K562 (cell line): ENCODE data around the gene ARAP1. TPM values are rescaled to one million over a fixed set of nuclear protein-coding genes. Genes with fewer than 3 reads are reported as not detected.

Experiments
- ATAC-seq: fragments of 200-7000 bp; cut with Tn5 transposase; 3 replicates; pipeline ENCODE4 v1.9.1; 2020; ENCODE audit warnings: moderate library complexity
- BruUV-seq: library from RNA; stranded (reverse); fragments of 400-500 nt; replicated peaks from 2 replicates; lab custom pipeline; 2021; lab: Mats Ljungman, UMichigan
- CTCF ChIA-PET: fragments of 300-600 bp; formaldehyde crosslinking; extraction: SDS; loops from one replicate; lab custom pipeline; 2021; ENCODE audit warnings: low intra/inter-chr PET ratio; lab: Yijun Ruan, JAX
- POLR2A ChIA-PET: fragments of 300-600, 350-650 bp; sonication (Branson Sonifier 250); formaldehyde crosslinking; extraction: SDS; loops from one replicate; lab custom pipeline; 2021; ENCODE audit warnings: antibody characterized with exemption, inconsistent platforms; lab: Yijun Ruan, JAX
- DNase-seq, 4 experiments: peaks; one replicate each; pipeline versions ENCODE4 v3.0.0 to v3.0.0-alpha.2; 2011 to 2018; ENCODE audit warnings: low spot score in 3 of 4, mixed read lengths in 3 of 4; ENCODE audit errors: extremely low read depth in 1 of 4
- FAIRE-seq: peaks from 2 replicates; lab custom pipeline; 2011; peaks lifted over from hg19 to GRCh38; lab: Jason Lieb, UNC
- H2AFZ ChIP-seq: 2 replicates; pipeline ENCODE4 v1.6.0; 2011; ENCODE audit warnings: low read depth, low read length, control low read depth, inconsistent platforms
- H3K27ac ChIP-seq: fragments of 200-600 bp; 3 replicates; pipeline ENCODE4 v1.8.0; 2011; ENCODE audit warnings: low read depth, mild to moderate bottlenecking, control low read depth, inconsistent platforms, low read length, moderate library complexity, mixed read lengths; ENCODE audit errors: extremely low read depth
- H3K27me3 ChIP-seq, 2 experiments: fragments of 300-600 bp in 1 of 2; 2 replicates in 1 of 2; 3 replicates in 1 of 2; pipeline versions ENCODE4 v1.6.0 to v1.8.0; 2011; ENCODE audit warnings: inconsistent platforms in 2 of 2, low read length in 2 of 2, mild to moderate bottlenecking in 1 of 2, mixed read lengths in 1 of 2, moderate library complexity in 1 of 2; ENCODE audit not compliant: control insufficient read depth in 2 of 2, insufficient read depth in 2 of 2
- H3K36me3 ChIP-seq: fragments of 300-600 bp; 3 replicates; pipeline ENCODE4 v1.8.0; 2011; ENCODE audit warnings: mild to moderate bottlenecking, low read length, inconsistent platforms; ENCODE audit not compliant: control insufficient read depth, insufficient read depth
- H3K4me1 ChIP-seq, 2 experiments: fragments of 200-600 bp in 1 of 2; replicated peaks in 1 of 2; 2 replicates in 1 of 2; 3 replicates in 1 of 2; pipeline versions ENCODE4 v1.5.1 to v1.8.0; 2011; ENCODE audit warnings: inconsistent platforms in 2 of 2, low read length in 2 of 2, mild to moderate bottlenecking in 1 of 2, mixed read lengths in 1 of 2, moderate library complexity in 1 of 2; ENCODE audit not compliant: control insufficient read depth in 2 of 2, insufficient read depth in 2 of 2
- H3K4me2 ChIP-seq: 2 replicates; pipeline ENCODE4 v1.6.1; 2011; ENCODE audit warnings: low read length, control low read depth, inconsistent platforms, mixed read lengths; ENCODE audit not compliant: insufficient read depth
- H3K4me3 ChIP-seq: fragments of 200-600 bp; sonication (generic), shearing (Covaris generic); 2 replicates; pipeline ENCODE4 v1.5.1; 2016; ENCODE audit warnings: control low read depth, inconsistent platforms
- H3K79me2 ChIP-seq: fragments of 200-600 bp; 3 replicates; pipeline ENCODE4 v1.8.0; 2011; ENCODE audit warnings: low read length, inconsistent platforms; ENCODE audit not compliant: control insufficient read depth, insufficient read depth
- H3K9ac ChIP-seq, 2 experiments: 2 replicates each; pipeline versions ENCODE4 v1.6.0 to v1.6.1; 2011; ENCODE audit warnings: low read depth in 2 of 2, low read length in 2 of 2, control low read depth in 1 of 2, inconsistent platforms in 1 of 2, mild to moderate bottlenecking in 1 of 2, mixed read lengths in 1 of 2; ENCODE audit not compliant: insufficient read depth in 1 of 2
- H3K9me1 ChIP-seq: one replicate; pipeline ENCODE4 v1.6.0; 2011; ENCODE audit warnings: inconsistent platforms, mild to moderate bottlenecking, low read length, moderate library complexity; ENCODE audit not compliant: control insufficient read depth, insufficient read depth
- H3K9me3 ChIP-seq: replicated peaks from 2 replicates; pipeline ENCODE4 v1.5.1; 2011; ENCODE audit warnings: low read depth, low read length, inconsistent platforms; ENCODE audit not compliant: control insufficient read depth, insufficient read depth
- H4K20me1 ChIP-seq: replicated peaks from 2 replicates; pipeline ENCODE4 v1.6.1; 2011; ENCODE audit warnings: low read length, inconsistent platforms, mixed read lengths; ENCODE audit not compliant: control insufficient read depth, insufficient read depth
- ERF ChIP-seq: fragments of 450-650 bp; formaldehyde crosslinking; IDR thresholded peaks from 2 replicates; pipeline ENCODE4 v1.4.0; 2020; ENCODE audit warnings: mild to moderate bottlenecking, mixed read lengths
- HEY1 ChIP-seq: fragments of 250-450 bp; sonication (Bioruptor Pico); IDR thresholded peaks from 2 replicates; pipeline ENCODE4 v1.5.0; 2020; ENCODE audit warnings: mild to moderate bottlenecking, moderate library complexity, borderline replicate concordance
- KLF1 ChIP-seq: fragments of 450-650 bp; IDR thresholded peaks from 2 replicates; pipeline ENCODE4 v1.6.1; 2016; ENCODE audit warnings: missing genetic modification characterization, missing compliant biosample characterization
- RCOR1 ChIP-seq, 2 experiments: IDR thresholded peaks; 2 replicates each; pipeline ENCODE4 v1.6.1; 2012; ENCODE audit warnings: low read depth in 2 of 2, low read length in 2 of 2, borderline replicate concordance in 1 of 2, improper control_type of control experiment in 1 of 2
- SIN3A ChIP-seq, 2 experiments: fragments of 150-350 bp in 1 of 2; IDR thresholded peaks; 2 replicates each; pipeline ENCODE4 v1.6.1; 2011 to 2016; ENCODE audit warnings: borderline replicate concordance in 2 of 2, low read depth in 2 of 2, low read length in 2 of 2, mild to moderate bottlenecking in 2 of 2, moderate library complexity in 2 of 2; ENCODE audit not compliant: control insufficient read depth in 1 of 2
- SUPT5H ChIP-seq: fragments of 450-650 bp; IDR thresholded peaks from 2 replicates; pipeline ENCODE4 v1.6.1; 2016
- TAF7 ChIP-seq: fragments of 450-650 bp; IDR thresholded peaks from 2 replicates; pipeline ENCODE4 v1.6.1; 2016; ENCODE audit warnings: missing genetic modification characterization, missing compliant biosample characterization
- YY1 ChIP-seq, 3 experiments: IDR thresholded peaks; 2 replicates each; pipeline ENCODE4 v1.6.1; 2011; ENCODE audit warnings: low read length in 2 of 3, mild to moderate bottlenecking in 2 of 3, moderate library complexity in 2 of 3, borderline replicate concordance in 1 of 3, control low read depth in 1 of 3, low read depth in 1 of 3; ENCODE audit not compliant: insufficient read depth in 3 of 3, insufficient replicate concordance in 2 of 3, control insufficient read depth in 1 of 3, insufficient read length in 1 of 3; ENCODE audit errors: extremely low read depth in 1 of 3
- ZNF24 ChIP-seq: fragments of 450-650 bp; IDR thresholded peaks from 2 replicates; pipeline ENCODE4 v1.6.1; 2016
- ZNF695 ChIP-seq: fragments of 450-650 bp; formaldehyde crosslinking; IDR thresholded peaks from 2 replicates; pipeline ENCODE4 v1.4.0; 2020; ENCODE audit warnings: mild to moderate bottlenecking, moderate library complexity
- WGBS: fragments of 100-300 bp; shearing (Covaris generic); methylation state at CpG from one replicate; pipeline ENCODE4 v1.1.6; 2016; ENCODE audit warnings: low coverage, mixed read lengths; ENCODE audit not compliant: insufficient coverage; ENCODE audit errors: missing lambda C conversion rate; 5-methylcytosine and 5-hydroxymethylcytosine counted together
- in situ Hi-C: fragments of 300-500 bp; cut with MboI; formaldehyde crosslinking; loops from 4 replicates; pipeline ENCODE4 v1.15.0; 2018; ENCODE audit warnings: inconsistent platforms, mixed read lengths
- intact Hi-C: fragments of 100-400 bp; cut with micrococcal nuclease; formaldehyde crosslinking; loops from 2 replicates; pipeline ENCODE4 v1.14.2; 2022
- polyA plus RNA-seq, 8 experiments: library from polyadenylated mRNA; depleted of rRNA in 4 of 8; stranded (reverse) in 5 of 8; unstranded in 3 of 8; fragments of >200 nt; fragmentation: Nextera tagmentation in 2 of 8; fragmentation: Illumina TruSeq in 1 of 8; extraction: Ambion mirVana in 2 of 8; extraction: Trizol in 1 of 8; gene quantifications; 2 replicates each; pipeline versions ENCODE4 v1.2.1 to v1.2.3, GENCODE V29; 2011 to 2014; ENCODE audit warnings: inconsistent platforms in 1 of 8, missing spikeins in 1 of 8
- total RNA-seq, 7 experiments: library from RNA; depleted of rRNA in 6 of 7; stranded (reverse); fragments of >200 nt in 6 of 7; fragmentation: Illumina TruSeq in 2 of 7; extraction: Trizol in 2 of 7; gene quantifications; 2 replicates each; pipeline versions ENCODE4 v1.2.1 to v1.2.3, GENCODE V29; 2011 to 2021; ENCODE audit warnings: low replicate concordance in 1 of 7
- TF ChIP-seq, protein P1 (sequence below): sonication (generic); formaldehyde crosslinking; IDR thresholded peaks from 2 replicates; pipeline ENCODE4 v1.8.1; 2023; ENCODE audit warnings: mild to moderate bottlenecking, missing genetic modification reagents
- TF ChIP-seq, protein P2 (sequence below): fragments of 250-450 bp; sonication (Bioruptor Pico); IDR thresholded peaks from 2 replicates; pipeline ENCODE4 v1.4.0; 2020
- TF ChIP-seq, protein P3 (sequence below): sonication (generic); formaldehyde crosslinking; IDR thresholded peaks from 2 replicates; pipeline ENCODE4 v1.9.0; 2022; ENCODE audit warnings: mild to moderate bottlenecking, missing genetic modification reagents
- TF ChIP-seq, protein P4 (sequence below), 2 experiments: fragments of 450-650 bp in 1 of 2; sonication (generic) in 1 of 2; formaldehyde crosslinking in 1 of 2; IDR thresholded peaks in 1 of 2; conservative IDR thresholded peaks in 1 of 2; 2 replicates each; pipeline versions ENCODE4 v1.6.1 to v1.8.1; 2016 to 2023; ENCODE audit warnings: mild to moderate bottlenecking in 2 of 2, moderate library complexity in 2 of 2, inconsistent platforms in 1 of 2, missing genetic modification reagents in 1 of 2

ARAP1 gene
- total and polyA plus RNA-seq, 9 of the 15 experiments (the other 6 are each of a cell fraction or from before 2014, with no cell fraction given): 0.23 to 67.0 (median 24.6) TPM

DNA sequence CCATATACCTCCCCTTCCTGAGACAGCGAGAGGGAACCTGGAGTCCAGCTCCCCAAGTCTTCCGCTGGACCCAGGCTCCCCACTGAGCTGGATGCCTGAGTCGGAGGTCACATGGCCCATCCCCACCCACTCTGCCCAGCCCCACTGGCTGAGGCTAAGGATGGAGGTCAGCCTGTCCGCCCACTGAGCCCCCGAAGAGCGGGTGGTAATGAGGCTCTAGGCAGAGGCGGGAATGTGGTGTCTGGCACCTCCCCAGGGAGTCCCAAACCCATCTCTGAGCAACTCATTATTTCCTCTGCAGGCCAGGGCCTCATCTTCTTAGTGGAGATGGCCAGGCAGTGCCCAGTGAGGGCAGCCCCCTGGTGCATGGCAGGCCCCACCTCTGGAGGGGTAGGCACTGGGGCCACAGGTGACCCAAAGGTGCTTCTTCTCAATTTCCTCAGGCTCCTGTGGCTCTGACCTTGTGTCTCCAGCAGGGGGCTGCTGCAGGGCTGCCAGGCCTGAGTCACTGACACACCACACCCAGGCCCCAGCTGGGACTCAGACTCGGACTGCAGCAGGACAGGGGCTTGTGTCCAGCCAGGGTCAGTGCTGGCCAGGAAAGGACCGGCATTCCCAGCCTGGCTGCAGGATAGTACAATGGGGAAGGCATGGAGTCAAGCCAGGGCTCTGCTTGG, 67.8 kb downstream of the ARAP1 start:
- H3K4me2 ChIP-seq: no peak overlapping the region
- no TSS peak for BruUV-seq
- ATAC-seq: peak; percentile 95
- in situ Hi-C loops (loop anchor here (5.0 kb wide), 1 partner anchor 97 kb away; no protein-coding TSS in a partner anchor), intact Hi-C loops (loop anchor here (5.0 kb wide), 1 partner anchor 212 kb away; no protein-coding TSS in a partner anchor)
- no peak overlapping the region for H3K27ac ChIP-seq
- peaks cover 32% of the 10 kb centered on the region for H4K20me1 ChIP-seq
- peaks cover 5% of the 10 kb centered on the region for H3K9me1 ChIP-seq
- peak; percentile 79 to 87 (median 80) for DNase-seq
- peak; percentile 85 for FAIRE-seq
- H2AFZ ChIP-seq: no peak overlapping the region
- H3K79me2 ChIP-seq: no peaks in the 10 kb centered on the region
- WGBS: 37% methylated on average over 8 of the region's 9 CpGs
- H3K4me1 ChIP-seq: peaks cover 3 to 35% of the 10 kb centered on the region in 2 experiments; a peak in 4 of 5 replicates
- H3K4me3 ChIP-seq: no peak overlapping the region
- no peaks in the 10 kb centered on the region for H3K9me3 ChIP-seq
- ChIA-PET CTCF (interaction anchor here (0.7 to 2.0 kb wide), 6 partner anchors 86 to 605 kb away, joined by 4 to 9 read pairs (median 7); no protein-coding TSS in a partner anchor), POLR2A (interaction anchor here (0.6 to 1.4 kb wide), 10 partner anchors 10 to 505 kb away, joined by 3 to 5 read pairs (median 3); partner anchors contain the start of genes ATG16L2 and PDE2A)
- H3K36me3 ChIP-seq: peaks cover 44% of the 10 kb centered on the region; the same call in 2 of the 3 replicates
- peak overlapping the region in 1 of 2 experiments; percentile 77; a peak in 2 of 4 replicates for H3K9ac ChIP-seq
- H3K27me3 ChIP-seq: peaks cover 0 to 7% of the 10 kb centered on the region in 2 experiments; a peak in 1 of 5 replicates
- TF ChIP-seq SUPT5H: no peak
- TF ChIP-seq ZNF24: no peak
- peak in 1 of 2 experiments; percentile 32; a peak in 1 of 4 replicates for TF ChIP-seq SIN3A (IDR thresholded peaks at IDR 0.05; ENCODE audit: borderline replicate concordance in 2 of 2, control insufficient read depth in 1 of 2, low read depth in 2 of 2, low read length in 2 of 2)
- no peak for TF ChIP-seq HEY1
- TF ChIP-seq YY1 (IDR thresholded peaks at IDR 0.05; ENCODE audit: borderline replicate concordance in 1 of 3, control insufficient read depth in 1 of 3, extremely low read depth in 1 of 3, insufficient read depth in 3 of 3, insufficient read length in 1 of 3, insufficient replicate concordance in 2 of 3, low read depth in 1 of 3, low read length in 2 of 3): peak in 1 of 3 experiments; percentile 38
- no peak for TF ChIP-seq TAF7 (tag)
- TF ChIP-seq KLF1 (tag): no peak
- no peak for TF ChIP-seq ERF (CRISPR knock-in tag)
- no peak for TF ChIP-seq ZNF695 (CRISPR knock-in tag)
- TF ChIP-seq, protein P1, sequence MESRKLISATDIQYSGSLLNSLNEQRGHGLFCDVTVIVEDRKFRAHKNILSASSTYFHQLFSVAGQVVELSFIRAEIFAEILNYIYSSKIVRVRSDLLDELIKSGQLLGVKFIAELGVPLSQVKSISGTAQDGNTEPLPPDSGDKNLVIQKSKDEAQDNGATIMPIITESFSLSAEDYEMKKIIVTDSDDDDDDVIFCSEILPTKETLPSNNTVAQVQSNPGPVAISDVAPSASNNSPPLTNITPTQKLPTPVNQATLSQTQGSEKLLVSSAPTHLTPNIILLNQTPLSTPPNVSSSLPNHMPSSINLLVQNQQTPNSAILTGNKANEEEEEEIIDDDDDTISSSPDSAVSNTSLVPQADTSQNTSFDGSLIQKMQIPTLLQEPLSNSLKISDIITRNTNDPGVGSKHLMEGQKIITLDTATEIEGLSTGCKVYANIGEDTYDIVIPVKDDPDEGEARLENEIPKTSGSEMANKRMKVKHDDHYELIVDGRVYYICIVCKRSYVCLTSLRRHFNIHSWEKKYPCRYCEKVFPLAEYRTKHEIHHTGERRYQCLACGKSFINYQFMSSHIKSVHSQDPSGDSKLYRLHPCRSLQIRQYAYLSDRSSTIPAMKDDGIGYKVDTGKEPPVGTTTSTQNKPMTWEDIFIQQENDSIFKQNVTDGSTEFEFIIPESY (CRISPR knock-in tag): no peak
- TF ChIP-seq, protein P2, sequence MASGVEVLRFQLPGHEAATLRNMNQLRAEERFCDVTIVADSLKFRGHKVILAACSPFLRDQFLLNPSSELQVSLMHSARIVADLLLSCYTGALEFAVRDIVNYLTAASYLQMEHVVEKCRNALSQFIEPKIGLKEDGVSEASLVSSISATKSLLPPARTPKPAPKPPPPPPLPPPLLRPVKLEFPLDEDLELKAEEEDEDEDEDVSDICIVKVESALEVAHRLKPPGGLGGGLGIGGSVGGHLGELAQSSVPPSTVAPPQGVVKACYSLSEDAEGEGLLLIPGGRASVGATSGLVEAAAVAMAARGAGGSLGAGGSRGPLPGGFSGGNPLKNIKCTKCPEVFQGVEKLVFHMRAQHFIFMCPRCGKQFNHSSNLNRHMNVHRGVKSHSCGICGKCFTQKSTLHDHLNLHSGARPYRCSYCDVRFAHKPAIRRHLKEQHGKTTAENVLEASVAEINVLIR (CRISPR knock-in tag): no peak
- TF ChIP-seq, protein P3, sequence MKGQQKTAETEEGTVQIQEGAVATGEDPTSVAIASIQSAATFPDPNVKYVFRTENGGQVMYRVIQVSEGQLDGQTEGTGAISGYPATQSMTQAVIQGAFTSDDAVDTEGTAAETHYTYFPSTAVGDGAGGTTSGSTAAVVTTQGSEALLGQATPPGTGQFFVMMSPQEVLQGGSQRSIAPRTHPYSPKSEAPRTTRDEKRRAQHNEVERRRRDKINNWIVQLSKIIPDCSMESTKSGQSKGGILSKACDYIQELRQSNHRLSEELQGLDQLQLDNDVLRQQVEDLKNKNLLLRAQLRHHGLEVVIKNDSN (CRISPR knock-in tag): 0 out of 2 replicates have a peak, but pooled peaks have one; percentile 31
- 0 out of 4 replicates have a peak, but pooled peaks of 1 of the 2 experiments have one; percentile 26 for TF ChIP-seq RCOR1 (IDR thresholded peaks at IDR 0.05; ENCODE audit: borderline replicate concordance in 1 of 2, low read depth in 2 of 2, low read length in 2 of 2)
- TF ChIP-seq, protein P4, sequence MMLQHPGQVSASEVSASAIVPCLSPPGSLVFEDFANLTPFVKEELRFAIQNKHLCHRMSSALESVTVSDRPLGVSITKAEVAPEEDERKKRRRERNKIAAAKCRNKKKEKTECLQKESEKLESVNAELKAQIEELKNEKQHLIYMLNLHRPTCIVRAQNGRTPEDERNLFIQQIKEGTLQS (IDR thresholded peaks at IDR 0.05): 0 out of 2 replicates have a peak, but pooled peaks have one; percentile 10
- TF ChIP-seq, protein P4 (CRISPR knock-in tag; conservative IDR thresholded peaks at IDR 0.05): no peak
